Islet precursor cell (in vitro differentiated cells): ENCODE results near the gene C10orf90.

Experiments used
- DNase-seq: peaks from one replicate; pipeline ENCODE4 v3.0.0-alpha.2; 2018

The C10orf90 gene

DNA sequence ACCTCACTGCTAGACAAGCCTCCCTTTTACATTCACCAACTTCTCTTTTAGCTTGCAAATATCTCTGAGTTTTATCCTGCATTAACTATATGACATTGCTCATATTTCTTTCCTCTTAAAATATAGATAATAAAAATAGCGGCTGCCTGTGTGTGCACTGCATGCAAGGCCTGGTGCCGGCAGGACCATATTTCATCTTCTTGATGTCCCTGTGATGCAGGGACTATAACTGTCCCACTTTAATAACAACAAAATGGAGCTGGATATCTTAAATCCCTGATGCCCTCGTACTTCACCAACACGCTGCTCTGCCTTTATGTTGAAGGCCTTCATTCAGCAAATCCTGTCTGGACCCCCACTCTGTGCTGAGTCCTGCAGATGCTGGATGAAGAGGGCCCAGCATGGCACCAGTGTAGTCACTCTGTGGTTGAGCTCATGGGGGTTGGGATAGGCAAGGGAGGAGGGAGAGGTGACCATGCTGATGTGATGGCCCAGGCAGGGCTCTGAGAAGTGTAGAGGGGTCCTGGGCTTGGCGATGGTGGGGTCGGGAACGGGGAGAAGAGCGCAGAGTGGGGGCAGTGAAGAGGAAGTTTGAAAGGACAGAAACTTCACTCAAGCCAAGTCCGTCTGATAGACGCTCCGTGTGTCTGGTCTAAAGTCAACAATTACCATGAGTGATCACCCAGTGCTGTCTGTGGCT lies 40.4 kb downstream of the C10orf90 start:
- no peak for DNase-seq

DNA sequence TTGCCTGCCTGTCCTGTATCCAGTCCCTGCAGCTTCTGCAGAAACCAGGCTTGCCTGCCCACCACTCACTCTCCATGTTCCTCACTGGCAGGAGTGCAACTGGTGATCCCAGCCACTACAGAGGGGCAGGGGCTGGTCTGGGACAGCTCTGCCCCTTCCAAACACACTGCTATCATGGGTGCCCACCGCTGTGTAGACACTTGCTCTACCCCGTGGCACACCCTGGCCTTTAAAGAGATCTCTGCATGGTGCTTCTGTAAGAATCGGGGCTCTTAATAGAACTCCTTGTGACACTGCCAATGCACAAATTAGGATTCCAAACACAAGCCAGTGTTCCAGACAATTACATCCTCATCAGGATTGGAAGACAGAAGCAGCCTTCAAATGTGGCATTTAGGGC lies 41.7 kb downstream of the C10orf90 start:
- no peak for DNase-seq

DNA sequence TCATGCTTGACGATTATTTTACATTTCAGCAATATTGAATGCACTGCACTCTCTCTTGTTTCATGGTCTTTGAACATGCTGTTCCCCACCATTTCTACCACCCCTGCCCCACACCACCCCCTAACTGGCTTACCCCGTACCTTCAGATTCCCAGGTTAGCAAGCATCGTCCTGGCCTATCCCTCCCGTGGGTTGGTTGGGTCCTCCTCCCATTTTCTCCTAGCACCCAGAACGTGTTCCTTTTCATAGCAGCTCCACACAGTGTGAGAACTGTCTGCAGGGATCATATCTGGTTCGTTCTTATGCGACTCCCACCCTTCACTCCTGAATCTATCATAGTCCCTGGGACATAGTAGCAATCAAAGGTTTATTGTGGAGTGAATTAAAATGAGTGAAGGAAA lies 48.6 kb downstream of the C10orf90 start:
- no peak for DNase-seq

DNA sequence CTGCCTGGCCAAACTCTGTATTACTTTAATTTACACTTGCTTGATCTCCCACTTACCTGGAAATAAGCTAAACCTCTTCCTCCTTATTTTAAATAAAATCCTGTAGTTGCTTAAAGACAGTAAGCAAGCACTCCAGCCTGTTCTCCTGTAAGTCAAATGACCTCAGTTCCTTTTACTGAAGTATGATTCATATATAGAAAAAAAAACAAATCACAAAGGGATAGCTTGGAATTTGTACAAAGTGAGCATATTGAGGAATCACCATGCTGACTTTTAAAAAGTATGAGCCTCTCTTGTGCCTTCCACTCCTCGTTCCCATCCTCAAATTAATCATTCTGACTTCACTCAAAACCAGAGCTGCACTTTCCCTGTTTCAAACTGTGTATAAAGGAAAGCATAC lies 52.0 kb downstream of the C10orf90 start:
- no peak for DNase-seq

DNA sequence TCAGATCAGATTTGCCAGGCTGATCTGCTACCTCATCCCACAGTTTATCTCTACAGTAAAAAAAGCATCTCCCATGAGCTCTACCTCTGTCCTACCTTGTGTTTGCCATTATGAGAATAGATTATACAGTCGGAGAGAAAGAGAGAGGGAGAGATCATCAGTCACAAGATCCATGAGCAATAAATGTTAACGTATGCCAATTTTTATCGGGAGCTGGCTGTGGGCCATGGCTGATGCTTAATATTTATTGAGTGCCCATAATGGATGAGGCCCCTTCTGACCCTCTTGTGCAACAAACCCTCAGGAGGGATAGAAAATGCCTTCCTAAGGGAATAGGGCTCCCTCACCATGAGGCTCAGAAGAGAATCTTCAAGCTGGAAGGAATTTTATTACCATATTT lies 52.8 kb downstream of the C10orf90 start:
- DNase-seq: no peak

DNA sequence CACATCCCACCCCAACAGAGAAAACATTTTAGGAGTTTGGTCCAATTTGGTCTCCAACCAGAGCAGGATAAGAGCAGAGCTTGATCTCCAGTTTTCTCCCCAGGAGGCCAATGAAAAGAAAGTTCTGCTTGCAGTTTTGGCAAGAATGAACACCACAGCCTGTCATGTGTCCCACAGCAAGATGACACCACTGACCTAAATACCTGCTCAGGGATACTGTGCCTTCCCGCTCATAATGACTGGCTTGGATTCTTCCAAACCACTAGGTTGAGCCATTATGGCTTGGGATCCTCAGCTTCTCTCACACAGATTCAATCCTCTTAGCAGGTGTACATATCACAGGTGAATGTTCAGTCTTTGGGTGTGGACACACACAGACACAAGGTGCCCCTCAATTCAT lies 53.3 kb downstream of the C10orf90 start:
- DNase-seq: peak; percentile 19

DNA sequence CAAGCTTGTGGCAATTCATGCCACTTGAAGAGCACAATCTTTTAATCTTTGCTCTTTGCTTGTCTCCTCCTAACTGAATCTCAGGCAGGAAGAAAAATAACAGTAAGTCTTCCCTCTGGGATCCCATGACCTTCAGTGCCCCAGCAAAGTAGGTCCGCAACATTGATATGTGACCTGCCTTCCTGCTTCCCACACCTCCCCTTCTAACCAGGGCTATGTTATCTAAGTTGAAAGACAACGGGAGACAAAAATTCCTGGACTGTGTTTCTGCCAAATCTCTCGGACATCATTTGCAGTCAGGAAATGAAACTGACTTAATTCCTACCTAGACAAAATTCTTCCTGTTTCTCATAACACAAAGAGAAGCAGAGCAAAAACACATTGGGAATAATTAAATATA lies 53.8 kb downstream of the C10orf90 start:
- no peak for DNase-seq

DNA sequence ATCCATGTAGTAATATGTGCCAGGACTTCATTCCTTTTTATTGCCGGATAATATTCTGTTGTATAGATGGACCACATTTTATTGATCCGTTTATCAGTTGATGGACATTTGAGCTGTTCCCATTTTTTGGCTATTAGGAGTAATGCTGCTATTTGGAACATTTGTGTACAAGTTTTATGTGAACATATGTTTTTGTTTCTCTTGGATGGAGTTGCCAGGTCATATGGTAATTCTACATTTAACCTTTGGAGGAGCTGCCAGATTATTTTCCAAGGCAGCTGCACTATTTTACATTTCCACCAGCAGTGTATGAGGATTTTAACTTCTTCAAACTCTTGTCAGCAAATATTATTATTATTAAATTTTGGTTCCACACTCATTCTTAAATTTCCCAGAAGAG lies 59.2 kb downstream of the C10orf90 start:
- no peak for DNase-seq

DNA sequence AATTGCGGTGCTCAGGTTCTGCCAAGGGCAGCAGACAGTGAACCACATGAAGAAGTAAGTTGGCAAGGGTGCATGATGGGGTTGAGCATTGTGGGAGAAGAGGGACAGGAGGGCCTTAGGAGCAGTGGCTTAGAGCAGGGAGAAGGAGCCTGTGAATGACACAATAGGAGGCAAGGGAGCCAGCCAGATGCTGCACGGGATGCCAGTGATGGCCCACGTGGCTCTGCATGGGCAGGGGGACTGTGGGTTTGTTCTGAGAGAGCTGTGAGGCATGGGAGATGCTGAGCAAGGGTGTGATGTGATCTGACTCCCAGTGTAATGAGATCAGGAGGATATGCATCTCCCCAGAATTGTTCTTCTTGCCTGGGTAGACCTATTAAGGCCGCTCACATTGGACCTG lies 60.9 kb downstream of the C10orf90 start:
- no peak for DNase-seq

DNA sequence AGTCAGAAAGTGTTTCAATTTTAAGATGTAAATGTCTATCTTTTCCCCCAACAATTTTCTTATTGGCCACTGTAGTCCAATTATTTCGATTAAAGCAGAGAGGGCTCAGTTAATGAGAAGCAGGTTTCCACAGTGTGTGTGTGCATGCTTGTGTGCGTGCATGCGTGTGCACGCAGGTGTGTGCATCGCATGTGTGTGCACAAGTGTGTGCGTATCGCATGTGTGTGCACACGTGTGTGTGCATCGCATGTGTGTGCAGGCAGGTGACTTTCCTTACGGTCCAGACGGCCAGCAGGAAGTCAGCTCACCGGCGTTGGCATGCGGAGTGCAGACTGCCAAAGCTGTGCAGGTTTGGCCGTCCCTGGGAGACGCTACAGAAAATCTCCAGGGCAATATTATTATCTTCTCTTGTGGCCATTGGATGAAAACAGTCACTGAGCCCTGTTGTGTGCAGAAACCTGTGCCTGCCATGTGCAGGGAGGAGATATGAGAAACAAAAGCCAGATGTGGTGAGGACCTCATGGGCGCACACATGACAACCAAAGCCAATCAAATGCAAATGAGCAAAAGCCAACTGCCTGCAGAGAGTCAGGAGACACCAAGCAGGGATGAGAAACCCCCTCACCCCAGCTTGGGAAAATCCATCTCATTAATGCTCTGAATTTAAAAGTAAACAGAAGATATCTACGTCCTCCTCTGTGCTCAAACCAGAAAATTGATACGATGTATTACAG lies 70.4 kb downstream of the C10orf90 start:
- no peak for DNase-seq

DNA sequence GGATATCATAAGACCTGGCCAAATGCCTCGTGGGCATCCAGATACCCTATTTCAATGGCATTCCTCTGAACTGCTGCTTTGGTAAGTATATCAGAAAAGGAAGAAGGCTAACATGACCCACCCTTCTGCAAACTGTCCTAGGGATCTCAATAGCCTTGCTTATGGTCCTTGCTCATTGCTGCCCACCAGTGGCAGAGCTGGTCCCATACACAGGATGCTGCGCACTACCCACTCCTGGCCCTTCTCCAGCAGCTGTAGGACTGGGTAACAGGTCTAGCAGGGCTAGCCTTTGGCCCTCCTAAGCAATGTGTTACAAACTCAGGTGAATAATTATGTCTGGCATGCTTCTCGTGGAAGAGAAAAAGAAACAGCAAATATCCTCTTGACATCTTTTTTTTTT lies 72.5 kb downstream of the C10orf90 start:
- DNase-seq: peak; percentile 78

DNA sequence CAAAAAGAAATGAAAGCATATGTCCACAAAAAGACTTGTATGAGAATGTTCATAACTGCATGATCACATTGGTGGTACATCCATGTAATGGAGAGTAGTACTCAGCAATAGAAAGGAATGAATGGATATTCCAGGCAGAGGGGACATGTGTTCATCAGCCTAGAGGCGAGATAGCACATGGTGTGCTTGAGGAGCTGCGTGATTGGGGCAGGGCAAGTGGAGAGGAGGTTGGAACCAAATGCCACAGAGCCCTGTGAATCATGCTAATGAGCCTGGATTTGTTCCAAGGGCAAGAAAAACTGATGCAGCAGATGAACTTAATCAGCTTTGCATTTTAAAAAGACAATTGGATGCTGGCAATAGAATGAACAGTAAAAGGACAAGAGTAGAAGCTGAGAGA lies 73.3 kb downstream of the C10orf90 start:
- DNase-seq: no peak

DNA sequence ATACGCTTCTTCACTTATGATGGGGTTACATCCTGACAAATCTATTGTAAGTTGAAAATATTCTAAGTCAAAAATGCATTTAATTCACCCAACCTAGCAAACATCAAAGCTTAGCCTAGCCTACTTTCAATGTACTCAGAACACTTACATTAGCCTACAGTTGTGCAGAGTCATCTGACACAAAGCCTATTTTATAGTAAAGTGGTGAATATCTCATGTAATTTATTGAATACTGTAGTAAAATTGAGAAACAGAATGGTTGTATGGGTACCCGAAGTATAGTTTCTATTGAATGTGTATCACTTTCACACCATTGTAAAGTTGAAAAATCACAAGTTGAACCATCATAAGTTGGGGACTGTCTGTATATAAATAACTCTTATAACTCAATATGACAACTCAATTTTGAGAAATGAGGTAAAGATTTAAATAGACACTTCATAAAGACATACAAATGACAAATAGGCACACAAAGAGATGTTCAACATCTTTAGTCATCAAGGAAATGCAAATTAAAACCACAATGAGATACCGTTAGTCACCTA lies 73.9 kb downstream of the C10orf90 start:
- no peak for DNase-seq

DNA sequence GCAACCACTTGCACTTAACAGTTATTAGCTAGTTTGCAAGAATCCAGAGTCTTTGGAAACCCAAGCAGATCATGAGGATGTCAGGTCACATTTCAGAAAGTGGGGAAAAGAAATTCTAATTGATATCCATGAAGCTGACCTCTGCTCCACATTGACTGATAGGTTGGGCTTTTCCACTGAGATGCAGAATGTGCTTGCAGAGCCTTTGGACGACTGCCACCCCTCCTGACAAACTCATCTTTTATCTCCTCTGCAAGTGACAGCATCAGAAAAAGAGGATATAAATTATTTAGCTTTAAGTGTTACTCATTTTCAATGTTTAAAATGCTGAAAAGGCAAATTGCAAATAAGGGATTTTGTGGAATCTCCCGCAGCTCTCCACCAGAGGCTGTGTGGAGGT lies 75.3 kb downstream of the C10orf90 start:
- DNase-seq: no peak

DNA sequence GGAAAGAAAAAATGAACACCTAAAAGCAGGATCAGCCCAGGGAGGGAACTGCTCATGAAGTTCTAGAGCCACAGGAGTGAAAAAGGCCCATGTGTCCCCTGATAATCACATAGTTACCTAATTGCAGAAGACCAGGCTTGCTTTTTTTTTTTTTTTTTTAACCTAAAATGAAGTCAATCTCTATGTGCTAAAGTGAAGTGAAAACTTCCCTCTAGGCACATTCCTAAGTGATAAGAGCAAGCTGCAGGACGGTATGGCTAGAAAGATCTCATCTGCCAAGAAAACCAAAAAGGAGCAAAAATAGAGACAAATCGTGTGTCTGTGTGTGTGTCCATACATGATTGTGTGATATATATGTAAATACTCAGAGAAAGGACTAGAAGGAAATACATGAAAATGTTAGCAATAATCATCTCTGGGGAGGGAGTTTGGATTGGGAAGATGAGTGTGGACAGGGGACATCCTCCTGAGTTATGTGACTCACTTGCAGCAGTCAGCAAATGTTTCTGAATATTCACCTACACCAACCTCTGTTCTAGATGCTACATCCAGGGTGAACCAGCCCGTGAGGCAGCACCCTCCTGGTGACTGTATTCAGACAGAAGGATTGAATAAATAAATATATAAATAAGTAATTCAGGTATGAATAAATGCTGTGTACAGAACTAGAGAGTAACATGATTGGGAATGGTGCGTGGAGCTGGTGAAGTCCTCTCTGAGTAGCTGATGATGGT lies 76.4 kb downstream of the C10orf90 start:
- no peak for DNase-seq

DNA sequence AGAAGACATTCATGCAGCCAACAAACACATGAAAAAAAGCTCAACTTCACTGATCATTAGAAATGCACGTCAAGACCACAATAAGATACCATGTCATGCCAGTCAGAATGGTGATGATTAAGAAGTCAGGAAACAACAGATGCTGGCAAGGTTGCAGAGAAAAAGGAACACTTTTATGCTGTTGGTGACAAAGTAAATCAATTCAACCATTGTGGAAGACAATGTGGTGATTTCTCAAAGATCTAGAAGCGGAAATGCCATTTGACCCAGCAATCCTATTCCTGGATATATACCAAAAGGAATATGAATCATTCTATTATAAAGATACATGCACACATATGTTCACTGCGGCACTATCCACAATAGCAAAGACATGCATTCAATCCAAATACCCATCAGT lies 77.6 kb downstream of the C10orf90 start:
- DNase-seq: no peak

DNA sequence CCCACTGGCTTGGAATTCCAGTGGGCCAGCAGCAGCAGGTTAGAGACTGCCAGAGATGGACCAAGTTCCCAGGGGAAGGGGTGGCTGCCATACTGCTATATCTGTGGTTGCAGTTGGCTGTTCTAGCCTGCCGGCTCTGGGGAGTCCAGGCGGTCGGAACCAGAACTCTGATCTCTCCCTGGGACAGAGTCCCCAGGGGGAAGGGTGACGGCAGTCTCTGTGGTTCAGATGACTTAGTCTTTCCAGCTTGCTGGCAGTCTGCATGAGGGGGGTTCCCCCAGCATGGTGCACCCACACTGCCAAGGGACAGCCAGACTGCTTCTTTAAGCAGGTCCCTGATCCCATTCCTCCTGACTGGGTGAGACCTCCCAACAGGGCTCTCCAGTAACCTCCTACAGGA lies 82.5 kb downstream of the C10orf90 start:
- DNase-seq: no peak

DNA sequence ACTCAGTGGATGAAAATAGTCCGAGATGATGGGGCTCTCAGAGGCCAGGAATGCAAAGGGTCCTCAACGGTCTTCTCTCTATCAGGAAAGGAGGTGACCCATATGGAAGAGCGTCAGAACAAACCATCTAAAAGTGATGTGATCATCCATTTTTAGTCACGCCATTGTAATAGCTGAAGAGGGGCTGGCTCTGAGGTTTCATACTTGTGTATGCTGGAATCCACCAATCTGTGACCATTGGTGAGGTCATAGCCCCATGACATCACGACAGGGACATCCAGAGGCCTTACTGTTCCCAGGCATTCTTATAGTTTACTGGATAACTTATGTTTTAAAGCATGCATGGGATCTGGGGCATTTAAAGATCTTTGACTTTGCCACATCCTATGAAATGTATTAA lies 83.6 kb downstream of the C10orf90 start:
- DNase-seq: no peak

DNA sequence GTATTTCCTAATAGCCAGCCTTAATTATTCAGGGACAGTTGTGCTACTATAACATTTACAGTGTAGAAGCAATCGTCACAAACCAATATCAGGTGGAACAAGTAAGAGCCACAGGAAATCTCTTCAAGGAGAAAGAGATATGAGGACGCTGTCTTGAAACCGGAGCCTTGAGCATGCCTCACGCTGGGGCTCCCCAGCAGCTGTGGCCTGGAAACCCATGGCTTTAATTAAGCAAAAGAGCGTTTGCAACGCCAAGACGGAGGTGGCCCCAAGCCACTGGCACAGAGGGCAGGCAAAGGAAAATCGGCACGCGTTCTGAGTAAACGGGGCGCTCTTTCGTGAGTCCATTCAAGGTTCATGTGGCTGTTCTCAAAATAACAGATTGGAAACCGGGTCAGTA lies 84.4 kb downstream of the C10orf90 start:
- DNase-seq: no peak

DNA sequence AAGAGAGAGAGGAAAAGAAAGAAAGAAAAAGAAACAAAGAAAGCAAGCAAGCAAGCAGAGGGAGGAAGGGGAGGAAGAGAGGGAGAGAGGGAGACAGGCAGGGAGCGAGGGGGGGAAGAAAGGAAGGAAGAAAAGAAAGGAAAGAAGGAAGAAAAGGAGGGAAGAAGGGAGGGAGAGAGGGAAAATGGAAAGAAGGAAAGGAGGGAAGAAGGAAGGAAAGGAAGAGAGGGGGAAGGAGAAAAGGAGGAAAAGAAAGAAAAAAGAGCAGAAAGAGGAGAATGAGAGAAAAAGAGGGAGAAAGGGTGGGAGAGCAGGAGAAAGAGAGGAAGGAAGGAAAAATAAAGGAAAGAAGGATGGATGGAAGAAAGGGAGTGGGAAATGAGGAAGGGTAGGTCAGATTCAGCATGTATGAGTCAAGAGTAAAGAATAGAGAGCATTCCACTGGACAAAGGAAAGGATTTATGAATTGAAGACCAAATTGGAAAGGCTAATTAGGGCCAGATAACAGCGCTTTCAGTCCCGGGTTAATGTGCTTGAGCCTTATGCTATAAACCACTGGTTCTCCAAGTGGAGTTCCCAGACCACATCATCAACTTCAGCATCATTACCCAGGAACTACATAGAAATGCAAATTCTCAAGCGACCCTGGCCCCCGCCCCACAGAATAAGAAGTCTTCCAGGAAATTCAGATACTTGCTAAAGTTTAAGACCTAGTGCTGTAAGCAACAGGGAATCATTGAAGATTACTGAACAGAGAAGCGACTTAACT lies 85.1 kb downstream of the C10orf90 start:
- DNase-seq: no peak

DNA sequence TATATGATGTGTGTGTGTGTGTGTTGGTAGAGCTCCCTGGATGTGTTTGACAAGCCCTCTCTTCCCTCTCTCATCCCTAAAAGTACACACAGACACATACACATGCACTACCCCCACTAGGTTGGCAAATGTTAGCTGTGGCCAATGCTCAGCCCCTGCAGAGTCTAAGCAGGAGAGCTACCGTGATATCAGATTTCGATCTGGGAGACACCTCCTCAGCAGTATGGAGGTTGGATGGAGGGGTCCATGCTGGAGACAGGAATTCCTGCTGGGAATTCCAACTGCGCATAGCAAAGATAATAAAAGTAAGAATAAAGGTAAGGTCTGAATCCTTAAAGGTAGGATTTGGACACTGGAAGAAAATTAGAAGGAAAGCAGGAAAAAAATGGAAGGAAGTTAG lies 85.7 kb downstream of the C10orf90 start:
- DNase-seq: no peak

DNA sequence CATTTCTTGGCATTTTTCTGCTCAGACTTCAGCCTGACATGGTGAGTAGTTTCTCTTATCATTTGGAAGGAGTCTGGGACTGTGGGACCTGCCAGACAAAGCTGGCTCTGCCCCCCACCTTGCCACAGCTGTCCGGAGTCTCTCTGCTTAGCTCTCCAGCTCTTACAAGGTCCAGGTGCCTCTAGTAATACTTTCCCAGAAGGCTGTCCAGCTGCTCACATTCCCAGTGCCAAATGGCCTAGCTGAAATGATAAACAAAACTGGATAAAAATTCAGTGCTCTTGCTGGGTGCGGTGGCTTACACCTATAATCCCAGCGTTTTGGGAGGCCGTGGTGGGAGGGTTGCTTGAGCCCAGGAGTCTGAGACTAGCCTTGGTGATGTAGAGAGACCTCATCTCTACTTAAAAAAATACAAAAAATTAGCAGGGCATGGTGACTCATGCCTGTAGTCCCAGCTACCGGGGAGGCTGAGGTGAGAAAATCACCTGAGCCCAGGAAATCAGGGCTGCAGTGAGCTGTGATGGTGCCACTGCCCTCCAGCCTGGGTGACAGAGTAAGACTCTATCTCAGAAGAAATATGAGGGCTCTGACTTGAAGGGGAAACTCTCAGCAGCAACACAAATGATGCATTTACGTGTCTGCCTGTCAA lies 86.8 kb downstream of the C10orf90 start:
- DNase-seq: no peak

DNA sequence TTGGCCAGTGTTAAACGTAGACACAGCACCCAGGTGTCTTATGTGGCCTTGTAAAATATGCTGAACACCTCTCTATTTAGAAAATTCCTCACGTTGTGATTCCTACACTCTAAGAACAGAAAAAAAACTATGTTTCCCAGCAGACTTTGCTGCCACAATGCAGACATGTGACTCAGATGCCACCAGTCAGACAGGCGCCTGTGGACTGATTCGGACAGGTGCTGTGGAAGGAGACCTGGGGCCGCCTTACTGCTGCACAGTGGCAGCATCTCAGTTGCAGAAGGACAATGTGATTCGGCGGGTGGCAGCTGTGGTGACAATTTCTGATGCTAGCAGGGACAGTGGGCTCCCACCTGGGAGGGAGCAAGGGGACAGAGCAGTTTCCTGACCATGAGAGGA lies 88.8 kb downstream of the C10orf90 start:
- no peak for DNase-seq
